ENCODE measurements around the gene HBEGF. TPM values are rescaled to one million over a fixed set of nuclear protein-coding genes. Genes with fewer than 3 reads are reported as not detected.

Gene HBEGF
- total and polyA plus RNA-seq, 4 donors = 0.60 to 1.0 (median 0.78) TPM

- no peaks in the 10 kb centered on the region for H3K36me3 ChIP-seq (ENCODE audit: control insufficient read depth in 4 of 4, insufficient read depth in 3 of 4, low read depth in 1 of 4, low read length in 3 of 4)
- no peak for TF ChIP-seq FOXA2 (IDR thresholded peaks at IDR 0.05)
- TF ChIP-seq YY1 (IDR thresholded peaks at IDR 0.05) = no peak
- TF ChIP-seq FOXA1 (IDR thresholded peaks at IDR 0.05) = no peak
- TF ChIP-seq GABPA (IDR thresholded peaks at IDR 0.05 in 1 of 2, conservative IDR thresholded peaks at IDR 0.05 in 1 of 2) = no peak
- TF ChIP-seq TAF1 (conservative IDR thresholded peaks at IDR 0.05) = no peak
- TF ChIP-seq HNF4G (IDR thresholded peaks at IDR 0.05) = no peak
- no peak for TF ChIP-seq SP1 (IDR thresholded peaks at IDR 0.05)
- TF ChIP-seq MAX (IDR thresholded peaks at IDR 0.05) = no peak
- no peak for TF ChIP-seq REST (IDR thresholded peaks at IDR 0.05)
- no peak for TF ChIP-seq ZBTB33 (IDR thresholded peaks at IDR 0.05)
- no peak for TF ChIP-seq RAD21 (IDR thresholded peaks at IDR 0.05)
- no peak for TF ChIP-seq ATF3 (IDR thresholded peaks at IDR 0.05)
- TF ChIP-seq JUND (IDR thresholded peaks at IDR 0.05) = no peak
- no peak for TF ChIP-seq CTCF (IDR thresholded peaks at IDR 0.05; ENCODE audit: low read depth, low read length, missing input control)
- TF ChIP-seq RXRA (IDR thresholded peaks at IDR 0.05) = no peak
- no peak for TF ChIP-seq HNF4A (conservative IDR thresholded peaks at IDR 0.05)
- TF ChIP-seq NR2F2 (IDR thresholded peaks at IDR 0.05) = no peak
- no peaks in the 10 kb centered on the region for H3K4me1 ChIP-seq (ENCODE audit: control insufficient read depth in 4 of 4, insufficient read depth in 4 of 4, low read length in 3 of 4)
- no peak overlapping the region for H3K9ac ChIP-seq (ENCODE audit: low read depth in 1 of 2, low read length in 2 of 2)
- DNase-seq (ENCODE audit: low spot score) = no peak
- H3K27me3 ChIP-seq (ENCODE audit: control insufficient read depth in 4 of 4, insufficient read depth in 4 of 4, low read length in 3 of 4) = no peaks in the 10 kb centered on the region
- no peak overlapping the region for H3K4me3 ChIP-seq (ENCODE audit: low read depth in 1 of 3, low read length in 3 of 3)
- H3K27ac ChIP-seq (ENCODE audit: low read depth in 1 of 2, low read length in 2 of 2) = no peak overlapping the region
- 85% methylated on average over 5 of the region's 5 CpGs for WGBS
- no peaks in the 10 kb centered on the region for H3K9me3 ChIP-seq (ENCODE audit: control insufficient read depth in 4 of 4, low read length in 3 of 4)
These were observed 28.5 kb downstream of the HBEGF start for GRCh38 chr5:140317859-140318258.

GRCh38 chr5:140312791-140313189, 33.6 kb downstream of the HBEGF start:
- no peak for DNase-seq (ENCODE audit: low spot score)
- H3K9ac ChIP-seq (ENCODE audit: low read depth in 1 of 2, low read length in 2 of 2) = no peak overlapping the region
- no peak for TF ChIP-seq SP1 (IDR thresholded peaks at IDR 0.05)
- no peak for TF ChIP-seq MAX (IDR thresholded peaks at IDR 0.05)
- no peak for TF ChIP-seq ZBTB33 (IDR thresholded peaks at IDR 0.05)
- no peak for TF ChIP-seq RXRA (IDR thresholded peaks at IDR 0.05)
- TF ChIP-seq TAF1 (conservative IDR thresholded peaks at IDR 0.05) = no peak
- TF ChIP-seq FOXA1 (IDR thresholded peaks at IDR 0.05) = no peak
- H3K4me3 ChIP-seq (ENCODE audit: low read depth in 1 of 3, low read length in 3 of 3) = no peak overlapping the region
- no peaks in the 10 kb centered on the region for H3K4me1 ChIP-seq (ENCODE audit: control insufficient read depth in 4 of 4, insufficient read depth in 4 of 4, low read length in 3 of 4)
- WGBS = 84% methylated on average over 7 of the region's 7 CpGs
- H3K27me3 ChIP-seq (ENCODE audit: control insufficient read depth in 4 of 4, insufficient read depth in 4 of 4, low read length in 3 of 4) = no peaks in the 10 kb centered on the region
- no peaks in the 10 kb centered on the region for H3K9me3 ChIP-seq (ENCODE audit: control insufficient read depth in 4 of 4, low read length in 3 of 4)
- peak overlapping the region in 1 of 2 donors; percentile 42 for H3K27ac ChIP-seq (ENCODE audit: low read depth in 1 of 2, low read length in 2 of 2)
- no peaks in the 10 kb centered on the region for H3K36me3 ChIP-seq (ENCODE audit: control insufficient read depth in 4 of 4, insufficient read depth in 3 of 4, low read depth in 1 of 4, low read length in 3 of 4)

Measured in liver (tissue), 9 donors.